22Rv1 (cell line): Measurements from ENCODE around the gene ZNF225.
"Not testable (repeated sequence)": the region's sequence is repeated elsewhere in the genome, so short reads cannot be mapped to it uniquely, and the experiment has no call there.

Experiments
- CTCF ChIP-seq: fragments of 450-650 bp; IDR thresholded peaks from 2 replicates; pipeline ENCODE4 v1.5.1; 2017; ENCODE audit warnings: mild to moderate bottlenecking
- ZFX ChIP-seq: fragments of 450-650 bp; IDR thresholded peaks from 2 replicates; pipeline ENCODE4 v1.6.1; 2017; ENCODE audit warnings: antibody characterized with exemption, borderline replicate concordance

GRCh38 chr19:44121162-44121561 is 8.0 kb downstream of the ZNF225 start:
- TF ChIP-seq CTCF, ZFX: not testable (repeated sequence)
